HL-60 (cell line): Measurements from ENCODE around the gene SOD1.

Experiments used
- DNase-seq, 2 experiments: peaks; one replicate each; pipeline ENCODE4 v3.0.0-alpha.2; 2010 to 2020; ENCODE audit warnings: low read depth in 1 of 2, low spot score in 1 of 2
- H3K27ac ChIP-seq: fragments of 250-450 bp; sonication (Bioruptor Pico); replicated peaks from 2 replicates; pipeline ENCODE4 v1.5.1; 2020; ENCODE audit warnings: mild to moderate bottlenecking, moderate library complexity
- H3K27me3 ChIP-seq: fragments of 250-450 bp; sonication (Bioruptor Pico); 2 replicates; pipeline ENCODE4 v1.5.1; 2021; ENCODE audit warnings: mild to moderate bottlenecking, moderate library complexity; ENCODE audit not compliant: insufficient read depth, poor library complexity, severe bottlenecking
- H3K4me3 ChIP-seq: replicated peaks from 2 replicates; pipeline ENCODE4 v1.5.1; 2011; ENCODE audit warnings: mild to moderate bottlenecking, control low read depth, low read length; ENCODE audit not compliant: insufficient read depth
- GABPA ChIP-seq: IDR thresholded peaks from 2 replicates; pipeline ENCODE4 v1.6.1; 2012; ENCODE audit warnings: low read depth
- POLR2AphosphoS5 ChIP-seq: IDR thresholded peaks from 2 replicates; pipeline ENCODE4 v1.6.1; 2012; ENCODE audit warnings: low read depth
- SPI1 ChIP-seq: IDR thresholded peaks from 2 replicates; pipeline ENCODE4 v1.6.1; 2012; ENCODE audit warnings: low read depth, mild to moderate bottlenecking, borderline replicate concordance
- TF ChIP-seq, protein P1 (sequence below): IDR thresholded peaks from 2 replicates; pipeline ENCODE4 v1.6.1; 2012; ENCODE audit warnings: low read depth; ENCODE audit not compliant: insufficient replicate concordance
- TF ChIP-seq, protein P2 (sequence below): IDR thresholded peaks from one replicate; pipeline ENCODE4 v1.5.1; 2011; ENCODE audit warnings: low read length, control low read depth, inconsistent platforms; ENCODE audit not compliant: insufficient read depth

SOD1 gene

GRCh38 chr21:31713973-31714740 lies 54.7 kb downstream of the SOD1 start:
- H3K27ac ChIP-seq, result no peak overlapping the region
- DNase-seq, result no peak
- no peaks in the 10 kb centered on the region for H3K27me3 ChIP-seq
- no peak overlapping the region for H3K4me3 ChIP-seq
- TF ChIP-seq, protein P1, sequence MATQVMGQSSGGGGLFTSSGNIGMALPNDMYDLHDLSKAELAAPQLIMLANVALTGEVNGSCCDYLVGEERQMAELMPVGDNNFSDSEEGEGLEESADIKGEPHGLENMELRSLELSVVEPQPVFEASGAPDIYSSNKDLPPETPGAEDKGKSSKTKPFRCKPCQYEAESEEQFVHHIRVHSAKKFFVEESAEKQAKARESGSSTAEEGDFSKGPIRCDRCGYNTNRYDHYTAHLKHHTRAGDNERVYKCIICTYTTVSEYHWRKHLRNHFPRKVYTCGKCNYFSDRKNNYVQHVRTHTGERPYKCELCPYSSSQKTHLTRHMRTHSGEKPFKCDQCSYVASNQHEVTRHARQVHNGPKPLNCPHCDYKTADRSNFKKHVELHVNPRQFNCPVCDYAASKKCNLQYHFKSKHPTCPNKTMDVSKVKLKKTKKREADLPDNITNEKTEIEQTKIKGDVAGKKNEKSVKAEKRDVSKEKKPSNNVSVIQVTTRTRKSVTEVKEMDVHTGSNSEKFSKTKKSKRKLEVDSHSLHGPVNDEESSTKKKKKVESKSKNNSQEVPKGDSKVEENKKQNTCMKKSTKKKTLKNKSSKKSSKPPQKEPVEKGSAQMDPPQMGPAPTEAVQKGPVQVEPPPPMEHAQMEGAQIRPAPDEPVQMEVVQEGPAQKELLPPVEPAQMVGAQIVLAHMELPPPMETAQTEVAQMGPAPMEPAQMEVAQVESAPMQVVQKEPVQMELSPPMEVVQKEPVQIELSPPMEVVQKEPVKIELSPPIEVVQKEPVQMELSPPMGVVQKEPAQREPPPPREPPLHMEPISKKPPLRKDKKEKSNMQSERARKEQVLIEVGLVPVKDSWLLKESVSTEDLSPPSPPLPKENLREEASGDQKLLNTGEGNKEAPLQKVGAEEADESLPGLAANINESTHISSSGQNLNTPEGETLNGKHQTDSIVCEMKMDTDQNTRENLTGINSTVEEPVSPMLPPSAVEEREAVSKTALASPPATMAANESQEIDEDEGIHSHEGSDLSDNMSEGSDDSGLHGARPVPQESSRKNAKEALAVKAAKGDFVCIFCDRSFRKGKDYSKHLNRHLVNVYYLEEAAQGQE, result no peak

DNA sequence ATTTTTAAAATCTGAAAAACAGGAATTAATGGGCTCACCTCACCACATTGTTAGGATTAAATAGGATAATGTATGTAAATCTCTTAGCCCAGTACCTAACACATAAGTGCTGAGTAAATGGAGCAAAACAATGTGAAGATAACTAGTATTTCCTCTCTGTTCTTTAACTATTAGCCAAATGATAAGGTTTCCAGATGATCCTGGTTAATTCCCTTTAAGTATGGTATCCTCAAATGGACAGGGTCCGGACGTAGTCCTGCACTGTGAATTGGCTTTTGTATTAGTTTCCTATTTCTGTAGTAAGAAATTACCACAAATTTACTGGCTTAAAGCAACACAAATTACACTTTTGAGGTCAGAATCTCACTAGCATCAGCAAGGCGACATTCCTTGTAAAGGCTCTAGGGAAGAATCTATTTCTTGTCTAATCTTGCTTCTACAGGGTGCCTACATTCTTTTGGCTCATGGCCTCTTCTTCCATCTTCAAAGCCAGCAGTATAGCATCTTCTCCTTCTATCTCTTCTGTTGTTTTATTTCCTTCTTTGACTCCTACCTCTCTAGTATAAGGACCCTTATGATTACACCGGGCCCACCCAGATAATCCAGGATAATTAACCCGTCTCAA lies 55.4 kb downstream of the SOD1 start:
- no peaks in the 10 kb centered on the region for H3K27me3 ChIP-seq
- H3K4me3 ChIP-seq, result no peak overlapping the region
- TF ChIP-seq GABPA (no peak), POLR2AphosphoS5 (no peak), SPI1 (no peak)
- TF ChIP-seq, protein P2, sequence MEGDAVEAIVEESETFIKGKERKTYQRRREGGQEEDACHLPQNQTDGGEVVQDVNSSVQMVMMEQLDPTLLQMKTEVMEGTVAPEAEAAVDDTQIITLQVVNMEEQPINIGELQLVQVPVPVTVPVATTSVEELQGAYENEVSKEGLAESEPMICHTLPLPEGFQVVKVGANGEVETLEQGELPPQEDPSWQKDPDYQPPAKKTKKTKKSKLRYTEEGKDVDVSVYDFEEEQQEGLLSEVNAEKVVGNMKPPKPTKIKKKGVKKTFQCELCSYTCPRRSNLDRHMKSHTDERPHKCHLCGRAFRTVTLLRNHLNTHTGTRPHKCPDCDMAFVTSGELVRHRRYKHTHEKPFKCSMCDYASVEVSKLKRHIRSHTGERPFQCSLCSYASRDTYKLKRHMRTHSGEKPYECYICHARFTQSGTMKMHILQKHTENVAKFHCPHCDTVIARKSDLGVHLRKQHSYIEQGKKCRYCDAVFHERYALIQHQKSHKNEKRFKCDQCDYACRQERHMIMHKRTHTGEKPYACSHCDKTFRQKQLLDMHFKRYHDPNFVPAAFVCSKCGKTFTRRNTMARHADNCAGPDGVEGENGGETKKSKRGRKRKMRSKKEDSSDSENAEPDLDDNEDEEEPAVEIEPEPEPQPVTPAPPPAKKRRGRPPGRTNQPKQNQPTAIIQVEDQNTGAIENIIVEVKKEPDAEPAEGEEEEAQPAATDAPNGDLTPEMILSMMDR, result no peak
- TF ChIP-seq, protein P1, result no peak
- no peak overlapping the region for H3K27ac ChIP-seq
- no peak for DNase-seq

- no peak for DNase-seq
- H3K27ac ChIP-seq, result no peak overlapping the region
- TF ChIP-seq, protein P2, result no peak
- no peak for TF ChIP-seq GABPA
- TF ChIP-seq SPI1, result no peak
- TF ChIP-seq, protein P1, result no peak
- TF ChIP-seq POLR2AphosphoS5, result no peak
- no peaks in the 10 kb centered on the region for H3K27me3 ChIP-seq
- no peak overlapping the region for H3K4me3 ChIP-seq
These were observed 56.6 kb downstream of the SOD1 start for GRCh38 chr21:31716106-31716505.
